ENCODE measurements around the gene NTM.

- TF ChIP-seq CTCF (IDR thresholded peaks at IDR 0.05; ENCODE audit: poor library complexity) (no peak), EZH2 (IDR thresholded peaks at IDR 0.05; ENCODE audit: borderline replicate concordance) (no peak), EZH2phosphoT487 (IDR thresholded peaks at IDR 0.05; ENCODE audit: low read depth, severe bottlenecking, unreplicated experiment) (no peak)
These were observed 931.5 kb downstream of the NTM start for GRCh38 chr11:132301900-132302299.

All from hepatocyte (in vitro differentiated cells).